Measurements from ENCODE around the gene RMND1.

DNA sequence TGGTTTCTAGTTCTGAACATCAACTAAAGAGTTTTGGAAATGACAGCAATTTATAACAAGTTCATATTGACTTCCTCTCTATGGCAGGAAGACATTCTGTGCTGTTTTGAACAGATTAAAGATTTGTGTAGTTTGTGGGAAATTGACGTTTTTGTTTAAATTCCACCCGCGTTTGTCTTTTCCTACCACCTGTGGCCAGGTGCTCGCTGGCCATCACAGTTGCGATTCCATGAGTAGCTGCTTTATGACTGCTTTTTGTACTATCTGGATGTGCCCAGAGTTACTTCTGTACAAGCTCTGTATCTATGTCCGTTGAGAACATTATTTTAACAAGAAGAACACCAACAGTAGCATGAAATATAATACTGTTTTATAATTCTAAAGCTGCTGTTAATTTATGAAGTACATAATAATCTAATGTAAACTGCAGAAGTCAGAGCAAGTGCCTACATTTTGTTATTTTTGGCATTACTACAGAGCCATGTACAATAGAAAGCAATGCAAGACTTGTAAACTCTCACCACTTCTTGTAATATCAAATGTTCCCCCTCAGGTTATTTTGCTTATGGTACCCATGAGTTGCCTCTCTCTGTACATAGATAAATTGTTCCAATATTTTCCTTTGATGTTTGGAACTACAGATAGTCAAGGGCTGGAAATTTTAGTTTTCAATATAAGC lies 94.0 kb downstream of the RMND1 start:
- TF ChIP-seq, protein P1, sequence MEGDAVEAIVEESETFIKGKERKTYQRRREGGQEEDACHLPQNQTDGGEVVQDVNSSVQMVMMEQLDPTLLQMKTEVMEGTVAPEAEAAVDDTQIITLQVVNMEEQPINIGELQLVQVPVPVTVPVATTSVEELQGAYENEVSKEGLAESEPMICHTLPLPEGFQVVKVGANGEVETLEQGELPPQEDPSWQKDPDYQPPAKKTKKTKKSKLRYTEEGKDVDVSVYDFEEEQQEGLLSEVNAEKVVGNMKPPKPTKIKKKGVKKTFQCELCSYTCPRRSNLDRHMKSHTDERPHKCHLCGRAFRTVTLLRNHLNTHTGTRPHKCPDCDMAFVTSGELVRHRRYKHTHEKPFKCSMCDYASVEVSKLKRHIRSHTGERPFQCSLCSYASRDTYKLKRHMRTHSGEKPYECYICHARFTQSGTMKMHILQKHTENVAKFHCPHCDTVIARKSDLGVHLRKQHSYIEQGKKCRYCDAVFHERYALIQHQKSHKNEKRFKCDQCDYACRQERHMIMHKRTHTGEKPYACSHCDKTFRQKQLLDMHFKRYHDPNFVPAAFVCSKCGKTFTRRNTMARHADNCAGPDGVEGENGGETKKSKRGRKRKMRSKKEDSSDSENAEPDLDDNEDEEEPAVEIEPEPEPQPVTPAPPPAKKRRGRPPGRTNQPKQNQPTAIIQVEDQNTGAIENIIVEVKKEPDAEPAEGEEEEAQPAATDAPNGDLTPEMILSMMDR (IDR thresholded peaks at IDR 0.05) = no peak
- no peak for TF ChIP-seq EZH2phosphoT487 (IDR thresholded peaks at IDR 0.05)

All from neural progenitor cell (in vitro differentiated cells).